Measurements from ENCODE around the gene HMGCS2.
A peak's percentile ranks its signal among the peaks of the same experiment; 100 is the strongest.

Gene HMGCS2

DNA sequence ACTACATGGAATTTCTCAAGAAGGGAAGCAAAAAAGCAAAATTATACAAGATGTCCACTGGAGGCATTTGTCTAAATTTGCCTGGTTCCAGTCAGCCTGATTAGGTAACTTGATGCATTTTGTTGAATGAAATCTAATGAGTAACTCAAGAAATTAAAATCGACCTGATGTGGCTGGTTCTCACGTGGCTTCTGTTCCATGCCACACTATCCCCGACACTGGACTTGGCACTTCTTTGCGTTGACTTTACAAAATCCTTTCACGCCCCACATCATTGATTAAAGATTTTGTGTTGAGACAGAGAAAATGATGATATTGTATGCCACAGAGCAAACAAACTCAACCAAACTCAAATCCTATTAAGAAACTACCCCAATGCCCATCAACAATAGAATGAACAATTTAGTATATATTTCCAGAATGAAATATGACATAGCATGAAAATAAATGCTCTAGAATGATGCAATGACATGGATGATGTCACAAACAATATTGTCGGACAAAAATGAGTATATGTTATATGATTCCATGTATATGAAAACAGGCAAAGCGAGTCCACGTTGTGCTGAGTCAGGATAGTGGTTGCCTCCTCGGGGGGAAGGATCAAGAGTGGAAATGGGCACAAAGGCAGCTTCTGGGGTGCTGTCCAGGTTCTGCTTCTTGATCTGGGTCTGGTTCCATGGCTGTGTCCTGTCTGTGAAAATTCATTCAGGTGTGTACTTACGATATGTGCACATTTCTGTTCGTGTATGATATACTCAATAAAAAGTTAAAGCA is 12.9 kb upstream of the HMGCS2 start:
- Histone ChIP-seq H3K27me3 (ENCODE audit: insufficient read depth, low read length, poor library complexity) (peaks cover 16% of the 10 kb centered on the region), H3K4me3 (ENCODE audit: low read depth in 1 of 2, low read length in 2 of 2) (no peak overlapping the region), H2AFZ (ENCODE audit: low read depth, low read length) (no peak overlapping the region), H3K4me1 (ENCODE audit: insufficient read depth, low read length) (no peaks in the 10 kb centered on the region), H3K9ac (ENCODE audit: low read depth, low read length) (no peak overlapping the region), H3K79me2 (ENCODE audit: insufficient read depth, low read length) (no peaks in the 10 kb centered on the region), H3K9me3 (ENCODE audit: insufficient read depth, low read length, severe bottlenecking) (no peaks in the 10 kb centered on the region), H3K36me3 (ENCODE audit: insufficient read depth, low read length) (no peaks in the 10 kb centered on the region), H3K27ac (ENCODE audit: low read length) (no peak overlapping the region), H4K20me1 (ENCODE audit: insufficient read depth, low read length) (no peaks in the 10 kb centered on the region), H3K4me2 (ENCODE audit: insufficient read depth, low read length) (no peak overlapping the region)
- ATAC-seq (ENCODE audit: insufficient read depth, low read depth), result no peak
- DNase-seq, result no peak
- no peak for TF ChIP-seq EZH2 (IDR thresholded peaks at IDR 0.05; ENCODE audit: borderline replicate concordance, low read depth, low read length, severe bottlenecking)

DNA sequence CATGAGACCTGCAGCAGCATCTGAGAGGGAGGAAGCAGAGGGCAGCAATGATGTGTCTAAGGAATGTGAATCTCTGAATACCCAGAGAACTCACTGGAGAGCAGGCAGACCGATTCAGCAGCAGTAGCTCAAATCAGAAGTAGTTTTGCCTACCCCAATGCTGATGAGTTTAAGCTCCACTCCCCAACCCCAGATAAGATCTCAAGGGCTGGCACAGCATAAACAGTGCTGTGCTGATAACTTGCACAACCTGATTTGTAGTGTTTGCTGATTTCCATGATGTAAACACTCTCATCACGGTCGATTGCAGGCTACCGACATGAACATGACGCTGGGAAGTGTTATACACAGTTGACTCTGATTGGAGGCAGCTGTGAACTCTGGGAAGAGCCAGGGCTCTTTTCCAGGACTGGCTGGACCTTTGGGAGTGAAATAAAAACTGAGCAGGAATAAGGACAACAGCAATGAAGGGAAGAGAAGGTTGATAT is 11.2 kb upstream of the HMGCS2 start:
- H3K27me3 ChIP-seq (ENCODE audit: insufficient read depth, low read length, poor library complexity), result peaks cover 10% of the 10 kb centered on the region
- H3K4me1 ChIP-seq (ENCODE audit: insufficient read depth, low read length), result no peaks in the 10 kb centered on the region
- H3K4me2 ChIP-seq (ENCODE audit: insufficient read depth, low read length), result no peak overlapping the region
- no peaks in the 10 kb centered on the region for H3K9me3 ChIP-seq (ENCODE audit: insufficient read depth, low read length, severe bottlenecking)
- ATAC-seq (ENCODE audit: insufficient read depth, low read depth) (0 out of 3 replicates have a peak, but pooled peaks have one; percentile 29), DNase-seq (no peak)
- no peak overlapping the region for H3K27ac ChIP-seq (ENCODE audit: low read length)
- no peaks in the 10 kb centered on the region for H3K79me2 ChIP-seq (ENCODE audit: insufficient read depth, low read length)
- TF ChIP-seq CTCF (IDR thresholded peaks at IDR 0.05; ENCODE audit: borderline replicate concordance, extremely low read depth, low read length, poor library complexity, severe bottlenecking) (no peak), EZH2 (IDR thresholded peaks at IDR 0.05; ENCODE audit: borderline replicate concordance, low read depth, low read length, severe bottlenecking) (no peak)
- no peak overlapping the region for H3K9ac ChIP-seq (ENCODE audit: low read depth, low read length)
- H4K20me1 ChIP-seq (ENCODE audit: insufficient read depth, low read length), result no peaks in the 10 kb centered on the region
- no peaks in the 10 kb centered on the region for H3K36me3 ChIP-seq (ENCODE audit: insufficient read depth, low read length)
- H3K4me3 ChIP-seq (ENCODE audit: low read depth in 1 of 2, low read length in 2 of 2), result no peak overlapping the region
- no peak overlapping the region for H2AFZ ChIP-seq (ENCODE audit: low read depth, low read length)

DNA sequence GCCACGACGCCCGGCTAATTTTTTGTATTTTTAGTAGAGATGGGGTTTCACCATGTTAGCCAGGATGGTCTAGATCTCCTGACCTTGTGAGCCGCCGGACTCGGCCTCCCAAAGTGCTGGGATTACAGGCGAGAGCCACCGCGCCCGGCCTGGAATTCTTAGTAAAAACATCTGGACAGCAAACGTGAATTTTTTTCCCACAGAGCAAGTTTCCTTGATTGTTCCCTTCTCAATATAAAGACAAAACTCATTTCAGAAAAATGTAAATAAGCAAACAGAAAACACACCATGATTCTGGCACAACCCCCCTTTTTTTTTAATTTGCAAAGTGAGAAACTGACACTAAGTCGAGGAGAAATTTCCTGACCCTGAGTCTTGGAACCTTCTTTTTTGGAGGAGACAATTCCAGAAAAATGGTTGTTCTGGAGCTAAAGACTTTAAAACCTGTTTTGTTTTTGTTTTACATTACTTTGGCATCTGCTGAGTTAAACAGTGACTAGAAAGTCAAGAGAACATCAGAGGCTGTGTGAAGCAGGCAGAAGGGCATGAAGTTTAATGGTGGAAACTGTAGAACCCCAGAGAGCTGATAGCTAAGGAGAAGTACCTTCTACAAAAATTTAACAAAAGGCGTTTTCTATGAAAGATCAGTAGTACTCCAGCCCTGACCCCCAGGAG is 10.3 kb upstream of the HMGCS2 start:
- Histone ChIP-seq H3K4me1 (ENCODE audit: insufficient read depth, low read length) (no peaks in the 10 kb centered on the region), H3K4me2 (ENCODE audit: insufficient read depth, low read length) (no peak overlapping the region), H3K79me2 (ENCODE audit: insufficient read depth, low read length) (no peaks in the 10 kb centered on the region), H2AFZ (ENCODE audit: low read depth, low read length) (no peak overlapping the region), H4K20me1 (ENCODE audit: insufficient read depth, low read length) (no peaks in the 10 kb centered on the region), H3K27ac (ENCODE audit: low read length) (no peak overlapping the region), H3K36me3 (ENCODE audit: insufficient read depth, low read length) (no peaks in the 10 kb centered on the region), H3K9ac (ENCODE audit: low read depth, low read length) (no peak overlapping the region), H3K4me3 (ENCODE audit: low read depth in 1 of 2, low read length in 2 of 2) (no peak overlapping the region), H3K9me3 (ENCODE audit: insufficient read depth, low read length, severe bottlenecking) (no peaks in the 10 kb centered on the region), H3K27me3 (ENCODE audit: insufficient read depth, low read length, poor library complexity) (peaks cover 10% of the 10 kb centered on the region)
- DNase-seq (no peak), ATAC-seq (ENCODE audit: insufficient read depth, low read depth) (no peak)
- TF ChIP-seq EZH2 (IDR thresholded peaks at IDR 0.05; ENCODE audit: borderline replicate concordance, low read depth, low read length, severe bottlenecking) (no peak), CTCF (IDR thresholded peaks at IDR 0.05; ENCODE audit: borderline replicate concordance, extremely low read depth, low read length, poor library complexity, severe bottlenecking) (no peak)

DNA sequence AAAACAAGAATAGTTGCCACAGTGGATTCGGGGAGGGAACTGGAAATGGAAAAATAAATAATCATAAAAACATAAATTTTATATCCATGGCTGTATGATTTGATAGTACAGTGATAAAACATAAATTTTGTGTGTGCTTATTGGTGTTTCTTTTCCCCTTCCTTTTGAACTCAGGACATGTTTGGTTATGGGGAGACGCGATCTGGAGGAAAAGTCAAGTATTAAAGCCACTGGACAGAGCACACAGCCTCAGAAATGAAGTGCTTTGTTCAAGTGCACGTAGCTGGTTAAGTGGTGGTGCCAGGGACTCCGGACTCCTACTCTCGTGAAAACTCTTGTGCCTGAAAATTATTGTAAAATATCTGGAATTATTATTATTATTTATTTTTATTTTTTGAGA is 9.7 kb upstream of the HMGCS2 start:
- DNase-seq (no peak), ATAC-seq (ENCODE audit: insufficient read depth, low read depth) (no peak)
- Histone ChIP-seq H3K4me3 (ENCODE audit: low read depth in 1 of 2, low read length in 2 of 2) (no peak overlapping the region), H2AFZ (ENCODE audit: low read depth, low read length) (no peak overlapping the region), H3K9ac (ENCODE audit: low read depth, low read length) (no peak overlapping the region), H3K27ac (ENCODE audit: low read length) (no peak overlapping the region), H3K36me3 (ENCODE audit: insufficient read depth, low read length) (no peaks in the 10 kb centered on the region), H3K79me2 (ENCODE audit: insufficient read depth, low read length) (no peaks in the 10 kb centered on the region), H3K4me1 (ENCODE audit: insufficient read depth, low read length) (no peaks in the 10 kb centered on the region), H4K20me1 (ENCODE audit: insufficient read depth, low read length) (no peaks in the 10 kb centered on the region), H3K27me3 (ENCODE audit: insufficient read depth, low read length, poor library complexity) (peaks cover 10% of the 10 kb centered on the region), H3K4me2 (ENCODE audit: insufficient read depth, low read length) (no peak overlapping the region), H3K9me3 (ENCODE audit: insufficient read depth, low read length, severe bottlenecking) (no peaks in the 10 kb centered on the region)
- no peak for TF ChIP-seq EZH2 (IDR thresholded peaks at IDR 0.05; ENCODE audit: borderline replicate concordance, low read depth, low read length, severe bottlenecking)
- no peak for TF ChIP-seq CTCF (IDR thresholded peaks at IDR 0.05; ENCODE audit: borderline replicate concordance, extremely low read depth, low read length, poor library complexity, severe bottlenecking)
